Naive thymus-derived CD4-positive, alpha-beta T cell (primary cell): ENCODE measurements around the gene PPP1R14D. TPM values are rescaled to one million over a fixed set of nuclear protein-coding genes. Genes with fewer than 3 reads are reported as not detected.

Experiments used
- ATAC-seq: fragments of 150-1000 bp; cut with Tn5 transposase; 2 replicates; pipeline ENCODE4 v1.10.0; 2021; ENCODE audit warnings: mild to moderate bottlenecking, moderate library complexity
- CTCF ChIA-PET: fragments of 350-600 bp; sonication (Branson Sonifier 250); formaldehyde crosslinking; loops from one replicate; lab custom pipeline; 2021; ENCODE audit warnings: antibody characterized with exemption; lab: Charles Lee
- POLR2A ChIA-PET: fragments of 350-600 bp; sonication (Branson Sonifier 250); formaldehyde crosslinking; loops from one replicate; lab custom pipeline; 2021; ENCODE audit warnings: antibody characterized with exemption, inconsistent platforms; lab: Charles Lee
- DNase-seq, 9 donors: peaks; one replicate each; pipeline versions ENCODE4 v3.0.0 to v3.0.0-alpha.2; 2020 to 2022; ENCODE audit warnings: mixed read lengths in 1 of 9
- H3K27ac ChIP-seq: one replicate; pipeline ENCODE4 v1.7.0; 2013; ENCODE audit warnings: mild to moderate bottlenecking, low read depth, low read length, moderate library complexity
- H3K27me3 ChIP-seq, 2 donors: one replicate each; pipeline ENCODE4 v1.7.0; 2013; ENCODE audit warnings: low read length in 2 of 2, mild to moderate bottlenecking in 2 of 2, moderate library complexity in 2 of 2; ENCODE audit not compliant: control insufficient read depth in 2 of 2, insufficient read depth in 2 of 2
- H3K36me3 ChIP-seq, 3 experiments: 1 replicate in 2 of 3; 2 replicates in 1 of 3; pipeline ENCODE4 v1.7.0; 2013; ENCODE audit warnings: low read length in 3 of 3, mild to moderate bottlenecking in 3 of 3, moderate library complexity in 1 of 3; ENCODE audit not compliant: insufficient read depth in 3 of 3, control insufficient read depth in 2 of 3
- H3K4me1 ChIP-seq, 2 donors: one replicate each; pipeline ENCODE4 v1.7.0; 2013; ENCODE audit warnings: low read length in 2 of 2, mild to moderate bottlenecking in 2 of 2, moderate library complexity in 1 of 2; ENCODE audit not compliant: control insufficient read depth in 2 of 2, insufficient read depth in 2 of 2
- H3K4me3 ChIP-seq: 2 replicates; pipeline ENCODE4 v1.7.0; 2013; ENCODE audit warnings: mild to moderate bottlenecking, low read length
- H3K9me3 ChIP-seq, 3 experiments: 1 replicate in 2 of 3; 2 replicates in 1 of 3; pipeline ENCODE4 v1.7.0; 2013; ENCODE audit warnings: low read length in 3 of 3; ENCODE audit not compliant: control insufficient read depth in 2 of 3
- H3K27ac Mint-ChIP-seq, 9 donors: one replicate each; pipeline ENCODE4 v1.8.0; 2020 to 2022; ENCODE audit warnings: mixed read lengths in 9 of 9, mild to moderate bottlenecking in 8 of 9, moderate library complexity in 5 of 9, inconsistent platforms in 2 of 9
- H3K27me3 Mint-ChIP-seq, 5 donors: one replicate each; pipeline ENCODE4 v1.8.0; 2021 to 2022; ENCODE audit warnings: mixed read lengths in 5 of 5, mild to moderate bottlenecking in 1 of 5
- H3K36me3 Mint-ChIP-seq, 5 donors: one replicate each; pipeline ENCODE4 v1.8.0; 2020 to 2022; ENCODE audit warnings: mixed read lengths in 5 of 5, mild to moderate bottlenecking in 3 of 5, inconsistent platforms in 1 of 5
- H3K4me1 Mint-ChIP-seq, 7 donors: one replicate each; pipeline ENCODE4 v1.8.0; 2020 to 2022; ENCODE audit warnings: mixed read lengths in 7 of 7, mild to moderate bottlenecking in 3 of 7, inconsistent platforms in 1 of 7
- H3K4me3 Mint-ChIP-seq, 10 donors: one replicate each; pipeline ENCODE4 v1.8.0; 2020 to 2022; ENCODE audit warnings: mild to moderate bottlenecking in 10 of 10, mixed read lengths in 10 of 10, moderate library complexity in 6 of 10, inconsistent platforms in 2 of 10
- H3K9me3 Mint-ChIP-seq, 11 donors: one replicate each; pipeline ENCODE4 v1.8.0; 2020 to 2022; ENCODE audit warnings: mixed read lengths in 11 of 11, mild to moderate bottlenecking in 4 of 11, inconsistent platforms in 1 of 11, moderate library complexity in 1 of 11
- intact Hi-C, 2 donors: fragments of 100-400 bp; cut with micrococcal nuclease; formaldehyde crosslinking; loops; one replicate each; pipeline ENCODE4 v1.15.1; 2023
- polyA plus RNA-seq, 2 donors: library from polyadenylated mRNA; unstranded; fragments of 300-500 nt; fragmentation: Illumina TruSeq; gene quantifications; one replicate each; pipeline ENCODE4 v1.2.3, GENCODE V29; 2021
- total RNA-seq, 6 experiments: library from RNA in 5 of 6; stranded (reverse) in 5 of 6; gene quantifications; 1 replicate in 5 of 6; 2 replicates in 1 of 6; pipeline ENCODE4 v1.2.3 and lab custom pipeline; 2021 to 2026

The PPP1R14D gene, protein sequence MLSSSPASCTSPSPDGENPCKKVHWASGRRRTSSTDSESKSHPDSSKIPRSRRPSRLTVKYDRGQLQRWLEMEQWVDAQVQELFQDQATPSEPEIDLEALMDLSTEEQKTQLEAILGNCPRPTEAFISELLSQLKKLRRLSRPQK
- total RNA-seq, result not detected
- polyA plus RNA-seq, result not detected
- total RNA-seq (lab: John Stamatoyannopoulos, UW), result not detected

- no peak within 1 kb of the TSS for H3K27ac ChIP-seq
- H3K9me3 ChIP-seq, result no peaks in the 10 kb centered on the region
- Mint-ChIP-seq H3K4me1 (no peaks in the 10 kb centered on the region), H3K36me3 (no peaks in the 10 kb centered on the region), H3K27me3 (peaks cover 0 to 20% (median 0%) of the 10 kb centered on the region in 5 donors), H3K27ac (peak within 1 kb of the TSS in 2 of 9 donors; percentile 67 to 76), H3K4me3 (no peak within 1 kb of the TSS), H3K9me3 (no peaks in the 10 kb centered on the region)
- H3K4me1 ChIP-seq, result no peaks in the 10 kb centered on the region
- no peak within 1 kb of the TSS for H3K4me3 ChIP-seq
- no peaks in the 10 kb centered on the region for H3K36me3 ChIP-seq
- no peak for ATAC-seq
- DNase-seq, result no peak
- POLR2A ChIA-PET, result no interaction called here
- intact Hi-C loops, result no loop called here
- H3K27me3 ChIP-seq, result no peaks in the 10 kb centered on the region
- CTCF ChIA-PET, result interaction anchor here (0.7 kb wide), 1 partner anchor 46 kb away, joined by 4 read pairs; no protein-coding TSS in a partner anchor
Measured at GRCh38 chr15:40828447-40829036, at the start of gene PPP1R14D. PPP1R14D (minus strand) TSS chr15:40828708; CDS start chr15:40828641, 67 bp downstream.

DNA sequence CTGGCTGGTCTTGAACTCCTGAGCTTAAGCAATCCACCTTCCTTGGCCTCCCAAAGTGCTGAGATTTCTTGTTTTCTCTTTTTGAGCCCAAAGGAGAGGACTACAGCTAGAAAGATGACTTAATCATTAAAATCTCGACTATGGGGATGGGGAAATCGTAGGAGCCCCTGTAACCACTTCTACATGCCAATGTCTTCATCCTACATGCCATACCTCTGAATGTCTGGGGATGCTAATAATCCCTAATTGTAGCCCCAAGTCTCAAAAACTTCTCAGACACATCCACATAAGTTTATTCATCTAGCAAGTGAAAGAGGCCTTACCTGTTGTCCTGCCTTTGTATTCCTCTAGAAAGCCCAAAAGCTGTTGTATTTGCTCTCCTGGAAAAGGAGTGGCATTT lies 49.2 kb upstream of the PPP1R14D start:
- no peak overlapping the region for H3K27ac ChIP-seq
- POLR2A ChIA-PET, result interaction anchor here (0.7 kb wide), 1 partner anchor 219 kb away, joined by 4 read pairs; no protein-coding TSS in a partner anchor
- H3K4me3 ChIP-seq, result no peak overlapping the region
- H3K4me1 ChIP-seq, result peaks cover 0 to 6% of the 10 kb centered on the region in 2 donors
- H3K4me3 Mint-ChIP-seq, result no peak overlapping the region
- no peaks in the 10 kb centered on the region for H3K9me3 Mint-ChIP-seq
- ATAC-seq (no peak), DNase-seq (no peak)
- no peaks in the 10 kb centered on the region for H3K27me3 ChIP-seq
- H3K27me3 Mint-ChIP-seq, result peaks cover 0 to 13% (median 6%) of the 10 kb centered on the region in 5 donors
- intact Hi-C loops, result no loop called here
- CTCF ChIA-PET, result no interaction called here
- no peaks in the 10 kb centered on the region for H3K36me3 ChIP-seq
- H3K9me3 ChIP-seq, result no peaks in the 10 kb centered on the region
- H3K27ac Mint-ChIP-seq, result no peak overlapping the region
- H3K4me1 Mint-ChIP-seq, result peaks cover 4 to 18% (median 5%) of the 10 kb centered on the region in 7 donors
- H3K36me3 Mint-ChIP-seq, result peaks cover 0 to 2% (median 0%) of the 10 kb centered on the region in 5 donors

DNA sequence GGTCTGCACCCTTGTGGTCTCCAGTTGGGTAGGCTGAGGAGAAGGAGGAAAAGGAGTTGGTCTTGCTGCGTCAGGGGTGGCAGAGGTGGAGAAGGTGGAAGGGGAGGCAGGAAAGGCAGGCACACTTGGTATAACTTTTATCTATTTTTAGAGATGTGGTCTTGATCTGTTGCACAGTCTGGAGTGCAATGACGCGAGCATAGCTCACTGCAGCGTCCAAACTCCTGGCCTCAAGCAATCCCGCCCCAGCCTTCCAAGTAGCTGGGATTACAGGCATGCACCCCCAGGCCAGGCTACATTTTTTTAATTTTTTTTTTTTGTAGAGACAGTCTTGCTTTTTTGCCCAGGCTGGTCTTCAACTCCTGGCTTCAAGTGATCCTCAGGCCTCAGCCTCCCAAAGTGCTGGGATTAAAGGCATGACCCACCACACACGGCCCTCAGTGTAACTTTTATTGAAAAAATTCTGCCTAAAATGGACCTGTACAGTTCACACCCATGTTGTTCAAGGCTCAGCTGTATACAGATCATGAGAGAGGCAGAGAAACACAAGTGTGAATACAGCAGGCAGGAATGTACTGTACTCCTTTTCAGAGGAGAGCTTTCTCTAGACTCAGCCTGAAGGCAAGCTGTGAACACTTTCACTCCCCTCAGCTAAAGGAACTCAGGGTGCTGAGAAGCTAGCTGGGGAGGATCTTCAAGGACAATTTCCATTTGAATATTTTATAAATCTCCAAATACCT lies 47.7 kb upstream of the PPP1R14D start:
- POLR2A ChIA-PET, result no interaction called here
- CTCF ChIA-PET, result interaction anchor here (1.0 to 7.3 kb wide), 3 partner anchors 14 to 19 kb away, joined by 3 to 47 read pairs (median 4); no protein-coding TSS in a partner anchor
- Histone ChIP-seq H3K27ac (no peak overlapping the region), H3K27me3 (no peaks in the 10 kb centered on the region), H3K4me3 (no peak overlapping the region), H3K9me3 (no peaks in the 10 kb centered on the region), H3K4me1 (peaks cover 0 to 6% of the 10 kb centered on the region in 2 donors), H3K36me3 (no peaks in the 10 kb centered on the region)
- ATAC-seq (no peak), DNase-seq (no peak)
- H3K27me3 Mint-ChIP-seq, result peaks cover 0 to 16% (median 6%) of the 10 kb centered on the region in 5 donors
- H3K4me3 Mint-ChIP-seq, result no peak overlapping the region
- no peak overlapping the region for H3K27ac Mint-ChIP-seq
- intact Hi-C loops, result no loop called here
- H3K4me1 Mint-ChIP-seq, result peaks cover 4 to 30% (median 5%) of the 10 kb centered on the region in 7 donors
- H3K9me3 Mint-ChIP-seq, result no peaks in the 10 kb centered on the region
- peaks cover 0 to 2% (median 0%) of the 10 kb centered on the region in 5 donors for H3K36me3 Mint-ChIP-seq

DNA sequence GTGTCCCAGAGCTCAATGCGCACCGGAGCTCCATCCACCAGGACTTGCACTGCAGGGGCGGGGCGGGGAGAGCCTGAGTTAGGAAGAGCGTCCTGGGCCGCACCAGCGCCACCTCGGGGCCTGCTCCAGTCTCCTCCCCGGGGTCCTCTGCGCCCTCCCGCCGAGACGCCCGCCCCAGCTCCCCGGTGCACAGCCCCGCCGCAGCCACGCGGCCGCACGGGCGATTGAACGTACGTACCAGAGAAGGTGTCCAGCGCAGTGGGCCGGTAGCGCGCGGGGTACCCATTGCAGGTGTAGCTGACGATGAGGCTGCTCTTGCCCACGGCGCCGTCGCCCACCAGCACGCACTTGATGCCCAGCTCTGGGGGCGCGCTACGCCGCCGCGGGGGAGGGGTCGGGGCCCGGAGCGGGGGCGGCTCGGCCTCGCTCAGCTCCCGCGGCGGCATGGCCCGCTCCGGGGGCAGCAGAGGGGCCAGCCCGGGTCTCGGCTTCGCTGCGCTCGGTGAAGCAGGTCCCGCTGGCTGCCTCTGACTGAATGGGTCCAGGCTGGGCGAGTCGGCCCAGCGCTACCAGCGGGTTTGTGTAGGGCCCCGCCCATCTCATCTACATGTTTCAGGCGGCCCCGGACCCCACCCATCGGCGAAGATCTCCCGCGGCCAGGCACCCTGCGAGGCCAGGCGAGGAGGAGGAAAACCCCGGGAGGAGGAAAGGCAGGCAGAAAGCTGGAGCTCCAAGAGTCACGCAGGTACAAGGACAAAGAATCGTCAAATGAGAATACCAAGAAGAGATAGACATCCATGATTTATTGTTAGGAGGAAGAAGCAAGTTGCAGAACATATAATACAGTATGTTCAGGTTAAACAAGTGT lies 45.4 kb upstream of the PPP1R14D start, which contains the start of gene RHOV:
Gene RHOV, minus strand, starts transcription at position 541 of the 868 bp plus-strand sequence. Its CDS starts 95 bp downstream, at position 446.
- H3K4me3 ChIP-seq, result peak within 1 kb of the TSS; percentile 53
- H3K9me3 ChIP-seq, result no peaks in the 10 kb centered on the region
- H3K4me1 ChIP-seq, result peaks cover 0 to 6% of the 10 kb centered on the region in 2 donors
- Mint-ChIP-seq H3K4me3 (peak within 1 kb of the TSS; percentile 74 to 93 (median 84)), H3K4me1 (peaks cover 4 to 24% (median 5%) of the 10 kb centered on the region in 7 donors), H3K36me3 (peaks cover 0 to 2% (median 0%) of the 10 kb centered on the region in 5 donors), H3K27me3 (peaks cover 0 to 16% (median 6%) of the 10 kb centered on the region in 5 donors), H3K9me3 (no peaks in the 10 kb centered on the region), H3K27ac (peak within 1 kb of the TSS in 1 of 9 donors; percentile 36)
- ChIA-PET CTCF (interaction anchor here (0.6 to 7.3 kb wide), 3 partner anchors 17 to 20 kb away, joined by 3 to 47 read pairs (median 3); no protein-coding TSS in a partner anchor), POLR2A (interaction anchor here (1.0 kb wide), 1 partner anchor 18 kb away, joined by 3 read pairs; no protein-coding TSS in a partner anchor)
- intact Hi-C loops, result loop anchor here (1.0 kb wide), 1 partner anchor 20 kb away; the partner anchor contains the start of gene VPS18 (in 2 of the 2)
- ATAC-seq (peak; percentile 89), DNase-seq (peak; percentile 12 to 67 (median 36))
- H3K36me3 ChIP-seq, result no peaks in the 10 kb centered on the region
- H3K27ac ChIP-seq, result peak within 1 kb of the TSS; percentile 56
- no peaks in the 10 kb centered on the region for H3K27me3 ChIP-seq

GRCh38 chr15:40872791-40873693 lies 44.5 kb upstream of the PPP1R14D start:
- H3K4me3 ChIP-seq, result peak overlapping the region; percentile 53
- intact Hi-C loops, result loop anchor here in 1 of 2 donors (1.0 kb wide), 1 partner anchor 21 kb away; the partner anchor contains the start of gene VPS18
- no peak for ATAC-seq

More at GRCh38 chr15:40872791-40873693, 44.5 kb upstream of the PPP1R14D start:
- Mint-ChIP-seq H3K4me3 (peak overlapping the region; percentile 54 to 88 (median 80)), H3K4me1 (peaks cover 4 to 18% (median 5%) of the 10 kb centered on the region in 7 donors), H3K27ac (peak overlapping the region in 1 of 9 donors; percentile 56), H3K36me3 (peaks cover 0 to 2% (median 0%) of the 10 kb centered on the region in 5 donors), H3K27me3 (peaks cover 0 to 16% (median 6%) of the 10 kb centered on the region in 5 donors), H3K9me3 (no peaks in the 10 kb centered on the region)
- no peaks in the 10 kb centered on the region for H3K9me3 ChIP-seq
- H3K36me3 ChIP-seq, result no peaks in the 10 kb centered on the region
- peaks cover 0 to 6% of the 10 kb centered on the region in 2 donors for H3K4me1 ChIP-seq
- no peak for DNase-seq
- ChIA-PET POLR2A (no interaction called here), CTCF (interaction anchor here (0.6 to 7.3 kb wide), 4 partner anchors 16 to 21 kb away, joined by 3 to 47 read pairs (median 5); partner anchors contain the start of gene VPS18)
- H3K27ac ChIP-seq, result no peak overlapping the region
- H3K27me3 ChIP-seq, result no peaks in the 10 kb centered on the region
